A549 (cell line): ENCODE measurements around the gene DCAF8. TPM values are rescaled to one million over a fixed set of nuclear protein-coding genes. Genes with fewer than 3 reads are reported as not detected.

Source experiments
- ATAC-seq, 2 experiments: fragments of 200-7000 bp in 1 of 2; fragments of >200 bp in 1 of 2; cut with Nextera tagmentation in 1 of 2; cut with Tn5 transposase in 1 of 2; 3 replicates each; pipeline versions ENCODE4 v1.8.0 to v1.9.1; 2018 to 2020; ENCODE audit warnings: mild to moderate bottlenecking in 1 of 2, moderate library complexity in 1 of 2
- CTCF ChIA-PET: fragments of 300-600 bp; sonication (Branson Sonifier 250); formaldehyde crosslinking; extraction: SDS; loops from one replicate; lab custom pipeline; 2021; ENCODE audit warnings: antibody characterized with exemption, inconsistent platforms; lab: Yijun Ruan, JAX
- POLR2A ChIA-PET: fragments of 350-600 bp; formaldehyde crosslinking; extraction: SDS; loops from one replicate; lab custom pipeline; 2021; ENCODE audit warnings: antibody characterized with exemption, inconsistent platforms; lab: Yijun Ruan, JAX
- DNase-seq, 2 experiments: peaks; one replicate each; pipeline versions ENCODE4 v3.0.0 to v3.0.0-alpha.2; 2011 to 2016; ENCODE audit warnings: low read depth in 1 of 2, low spot score in 1 of 2
- FAIRE-seq: peaks from 2 replicates; lab custom pipeline; 2011; peaks lifted over from hg19 to GRCh38; lab: Jason Lieb, UNC
- H3K27ac ChIP-seq, 2 experiments: fragments of >200 bp; sonication (Bioruptor Twin); formaldehyde crosslinking; 3 replicates each; pipeline ENCODE4 v1.5.1; 2016 to 2017
- H3K4me1 ChIP-seq: fragments of >200 bp; sonication (Bioruptor Twin); formaldehyde crosslinking; 3 replicates; pipeline ENCODE4 v1.6.1; 2016
- H3K4me2 ChIP-seq: fragments of >200 bp; sonication (Bioruptor Twin); formaldehyde crosslinking; 3 replicates; pipeline ENCODE4 v1.6.1; 2016
- H3K4me3 ChIP-seq: fragments of >200 bp; sonication (Bioruptor Twin); formaldehyde crosslinking; 3 replicates; pipeline ENCODE4 v1.5.1; 2016
- H3K9me3 ChIP-seq: fragments of >200 bp; sonication (Bioruptor Twin); formaldehyde crosslinking; 3 replicates; pipeline ENCODE4 v1.6.1; 2016
- BHLHE40 ChIP-seq: IDR thresholded peaks from 2 replicates; pipeline ENCODE4 v1.6.1; 2012; ENCODE audit warnings: low read depth, low read length, inconsistent platforms
- CBX2 ChIP-seq: fragments of 200-600 bp; sonication (generic); IDR thresholded peaks from 2 replicates; pipeline ENCODE4 v1.6.1; 2016; ENCODE audit warnings: low read depth, mild to moderate bottlenecking, borderline replicate concordance
- CBX8 ChIP-seq: fragments of 200-600 bp; sonication (generic); IDR thresholded peaks from 2 replicates; pipeline ENCODE4 v1.6.1; 2016
- CEBPB ChIP-seq, 2 experiments: fragments of >200 bp in 1 of 2; sonication (Bioruptor Twin) in 1 of 2; formaldehyde crosslinking in 1 of 2; IDR thresholded peaks; 2 replicates each; pipeline ENCODE4 v1.6.1; 2012 to 2016
- CHD2 ChIP-seq: fragments of 150-350 bp; IDR thresholded peaks from 2 replicates; pipeline ENCODE4 v1.6.1; 2014; ENCODE audit warnings: low read length; ENCODE audit not compliant: partially characterized antibody
- FOSL2 ChIP-seq, 2 experiments: fragments of 450-650 bp in 1 of 2; fragments of >200 bp in 1 of 2; sonication (Bioruptor Twin) in 1 of 2; formaldehyde crosslinking; IDR thresholded peaks; 2 replicates each; pipeline versions ENCODE4 v1.5.0 to v1.6.1; 2016 to 2020; ENCODE audit warnings: mild to moderate bottlenecking in 1 of 2, moderate library complexity in 1 of 2
- FOXS1 ChIP-seq: fragments of 250-450 bp; sonication (Bioruptor Pico); IDR thresholded peaks from 2 replicates; pipeline ENCODE4 v1.5.0; 2020; ENCODE audit warnings: mild to moderate bottlenecking, moderate library complexity
- HOXA7 ChIP-seq: fragments of 250-450 bp; sonication (Bioruptor Pico); IDR thresholded peaks from 2 replicates; pipeline ENCODE4 v1.5.0; 2020; ENCODE audit warnings: mild to moderate bottlenecking, moderate library complexity
- HOXB5 ChIP-seq: fragments of 250-450 bp; sonication (Bioruptor Pico); IDR thresholded peaks from 2 replicates; pipeline ENCODE4 v1.5.0; 2020; ENCODE audit warnings: mild to moderate bottlenecking, moderate library complexity
- JUN ChIP-seq, 2 experiments: fragments of >200 bp; sonication (Bioruptor Twin); formaldehyde crosslinking; IDR thresholded peaks; 2 replicates in 1 of 2; 3 replicates in 1 of 2; pipeline ENCODE4 v1.6.1; 2016 to 2017
- KDM1A ChIP-seq: fragments of 200-600 bp; sonication (generic); IDR thresholded peaks from 2 replicates; pipeline ENCODE4 v1.6.1; 2016; ENCODE audit warnings: low read depth, mild to moderate bottlenecking
- KDM5A ChIP-seq: fragments of 200-600 bp; sonication (generic); IDR thresholded peaks from 2 replicates; pipeline ENCODE4 v1.6.1; 2016; ENCODE audit warnings: antibody characterized with exemption, mild to moderate bottlenecking
- MAFK ChIP-seq: fragments of 450-650 bp; IDR thresholded peaks from 2 replicates; pipeline ENCODE4 v1.6.1; 2014; ENCODE audit not compliant: partially characterized antibody
- MYC ChIP-seq: IDR thresholded peaks from 2 replicates; pipeline ENCODE4 v1.6.1; 2012; ENCODE audit warnings: mild to moderate bottlenecking, inconsistent platforms, low read length, improper control_type of control experiment, borderline replicate concordance
- NR3C1 ChIP-seq: fragments of >200 bp; sonication (Bioruptor Twin); formaldehyde crosslinking; IDR thresholded peaks from 3 replicates; pipeline ENCODE4 v1.6.1; 2017
- POLR2A ChIP-seq: IDR thresholded peaks from 2 replicates; pipeline ENCODE4 v1.6.1; 2012; ENCODE audit warnings: mild to moderate bottlenecking, low read length
- RNF2 ChIP-seq: fragments of 200-600 bp; sonication (generic); IDR thresholded peaks from 2 replicates; pipeline ENCODE4 v1.6.1; 2016; ENCODE audit warnings: low read depth, mild to moderate bottlenecking, antibody characterized with exemption, moderate library complexity, borderline replicate concordance
- ZC3H11A ChIP-seq: fragments of 450-650 bp; IDR thresholded peaks from 2 replicates; pipeline ENCODE4 v1.6.1; 2014; ENCODE audit warnings: antibody characterized with exemption, mild to moderate bottlenecking
- ZFP36 ChIP-seq: fragments of 450-650 bp; IDR thresholded peaks from 2 replicates; pipeline ENCODE4 v1.6.1; 2014; ENCODE audit warnings: borderline replicate concordance; ENCODE audit not compliant: partially characterized antibody
- ZSCAN20 ChIP-seq: fragments of 250-450 bp; sonication (Bioruptor Pico); IDR thresholded peaks from 2 replicates; pipeline ENCODE4 v1.8.0; 2022; ENCODE audit warnings: mild to moderate bottlenecking, moderate library complexity
- WGBS: methylation state at CpG from one replicate; pipeline ENCODE4 v1.1.6; 2017; ENCODE audit errors: missing lambda C conversion rate; 5-methylcytosine and 5-hydroxymethylcytosine counted together
- polyA plus RNA-seq, 4 experiments: library from polyadenylated mRNA; depleted of rRNA in 3 of 4; stranded (reverse); fragments of >200 nt; fragmentation: RNase III in 1 of 4; extraction: RNeasy Plus Mini Kit Qiagen cat#74134 plus additional on column Dnase treatment in 1 of 4; gene quantifications; 2 replicates in 3 of 4; 3 replicates in 1 of 4; pipeline ENCODE4 v1.2.3, GENCODE V29; 2011 to 2017
- TF ChIP-seq, protein P1 (sequence below): IDR thresholded peaks from 2 replicates; pipeline ENCODE4 v1.6.1; 2012
- TF ChIP-seq, protein P2 (sequence below): fragments of >200 bp; sonication (Bioruptor Twin); formaldehyde crosslinking; IDR thresholded peaks from 2 replicates; pipeline ENCODE4 v1.6.1; 2016
- TF ChIP-seq, protein P3 (sequence below): IDR thresholded peaks from 2 replicates; pipeline ENCODE4 v1.6.1; 2012; ENCODE audit warnings: low read depth, borderline replicate concordance
- TF ChIP-seq, protein P4 (sequence below): fragments of 200-600 bp; sonication (generic); IDR thresholded peaks from 2 replicates; pipeline ENCODE4 v1.6.1; 2016; ENCODE audit warnings: antibody characterized with exemption, mild to moderate bottlenecking, moderate library complexity
- TF ChIP-seq, protein P5 (sequence below): fragments of 250-450 bp; sonication (Bioruptor Pico); IDR thresholded peaks from 2 replicates; pipeline ENCODE4 v1.5.0; 2021; ENCODE audit warnings: mild to moderate bottlenecking, moderate library complexity, borderline replicate concordance
- TF ChIP-seq, protein P6 (sequence below): fragments of 150-350 bp; IDR thresholded peaks from 2 replicates; pipeline ENCODE4 v1.6.1; 2014; ENCODE audit warnings: low read depth, mild to moderate bottlenecking, low read length
- TF ChIP-seq, protein P7 (sequence below): fragments of 450-650 bp; IDR thresholded peaks from 2 replicates; pipeline ENCODE4 v1.6.1; 2014; ENCODE audit warnings: antibody characterized with exemption

Gene DCAF8
- polyA plus RNA-seq, 2 of the 4 experiments (the other 2 are of a cell fraction), result 69.8 to 113 TPM

DNA sequence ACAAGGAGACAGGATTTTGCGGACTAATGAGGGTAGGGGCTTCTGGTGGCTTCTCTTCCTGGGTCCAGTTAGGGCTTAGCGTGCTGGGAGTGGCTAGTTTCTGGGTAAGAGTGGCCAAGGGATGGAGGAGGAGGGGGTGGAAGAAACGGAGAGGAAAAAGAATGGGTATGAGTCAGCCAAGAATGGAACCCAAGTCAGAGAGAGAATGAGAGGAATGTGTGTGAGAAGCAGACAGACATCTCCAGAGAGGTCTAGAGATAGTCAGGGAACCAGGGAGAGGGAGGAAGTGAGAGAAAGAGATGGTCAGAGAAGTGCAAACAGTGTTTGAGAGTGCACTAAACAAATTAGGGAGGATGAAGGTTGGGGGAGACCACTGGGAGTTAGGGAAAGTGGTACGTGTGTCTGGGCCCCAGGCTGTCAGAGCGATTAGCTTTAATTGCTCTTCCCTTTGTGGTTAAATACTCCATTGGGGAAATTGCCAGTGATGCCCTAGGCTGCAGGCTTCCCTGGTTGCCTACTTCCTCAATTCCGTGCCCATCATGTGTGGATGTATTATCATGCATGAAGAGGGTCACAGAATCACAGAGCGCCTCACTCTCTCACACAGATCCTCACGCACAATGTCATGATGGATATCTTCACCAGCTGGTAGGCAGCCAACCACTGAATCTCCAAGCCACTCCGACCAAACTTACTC lies 55.8 kb downstream of the DCAF8 start:
- FAIRE-seq (no peak), DNase-seq (peak; percentile 50 to 71), ATAC-seq (peak; percentile 40 to 69)
- H3K4me2 ChIP-seq, result peak overlapping the region; percentile 98
- 65% methylated on average over 9 of the region's 9 CpGs for WGBS
- ChIA-PET CTCF (interaction anchor here (1.1 to 7.6 kb wide), 7 partner anchors 7 to 105 kb away, joined by 4 to 86 read pairs (median 27); partner anchors contain the start of gene CASQ1), POLR2A (no interaction called here)
- peaks cover 45% of the 10 kb centered on the region for H3K4me1 ChIP-seq
- H3K9me3 ChIP-seq, result no peaks in the 10 kb centered on the region
- H3K4me3 ChIP-seq, result peak overlapping the region; percentile 88
- TF ChIP-seq FOSL2 (IDR thresholded peaks at IDR 0.05) (no peak), FOSL2 (CRISPR knock-in tag; IDR thresholded peaks at IDR 0.05) (peak; percentile 63), HOXB5 (CRISPR knock-in tag) (no peak), RNF2 (no peak), ZSCAN20 (CRISPR knock-in tag) (no peak), POLR2A (no peak), NR3C1 (no peak)
- TF ChIP-seq, protein P1, sequence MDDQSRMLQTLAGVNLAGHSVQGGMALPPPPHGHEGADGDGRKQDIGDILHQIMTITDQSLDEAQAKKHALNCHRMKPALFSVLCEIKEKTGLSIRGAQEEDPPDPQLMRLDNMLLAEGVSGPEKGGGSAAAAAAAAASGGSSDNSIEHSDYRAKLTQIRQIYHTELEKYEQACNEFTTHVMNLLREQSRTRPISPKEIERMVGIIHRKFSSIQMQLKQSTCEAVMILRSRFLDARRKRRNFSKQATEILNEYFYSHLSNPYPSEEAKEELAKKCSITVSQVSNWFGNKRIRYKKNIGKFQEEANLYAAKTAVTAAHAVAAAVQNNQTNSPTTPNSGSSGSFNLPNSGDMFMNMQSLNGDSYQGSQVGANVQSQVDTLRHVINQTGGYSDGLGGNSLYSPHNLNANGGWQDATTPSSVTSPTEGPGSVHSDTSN, result no peak
- TF ChIP-seq, protein P2, sequence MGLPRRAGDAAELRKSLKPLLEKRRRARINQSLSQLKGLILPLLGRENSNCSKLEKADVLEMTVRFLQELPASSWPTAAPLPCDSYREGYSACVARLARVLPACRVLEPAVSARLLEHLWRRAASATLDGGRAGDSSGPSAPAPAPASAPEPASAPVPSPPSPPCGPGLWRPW, result no peak
- peak overlapping the region; percentile 89 to 96 for H3K27ac ChIP-seq

DNA sequence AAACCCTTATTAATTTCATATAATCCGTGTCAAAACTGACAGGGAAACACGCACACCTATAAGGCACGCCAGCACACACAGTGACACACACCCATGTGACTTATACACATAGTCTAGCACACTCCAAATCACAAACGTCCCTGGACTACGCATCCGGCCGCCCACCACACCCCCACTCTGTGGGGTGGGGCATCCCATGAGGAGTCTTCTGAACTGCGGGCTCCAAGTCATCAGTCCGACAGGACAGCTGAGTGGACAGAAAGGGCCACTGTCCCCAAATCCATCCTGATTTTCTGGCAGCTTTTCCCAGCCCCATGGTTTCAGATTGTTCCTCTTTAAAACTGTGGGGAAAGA lies 56.3 kb downstream of the DCAF8 start:
- POLR2A ChIA-PET, result no interaction called here
- DNase-seq (peak; percentile 48 to 66), FAIRE-seq (no peak), ATAC-seq (peak; percentile 68 to 76)
- Histone ChIP-seq H3K9me3 (no peaks in the 10 kb centered on the region), H3K4me3 (peak overlapping the region; percentile 88), H3K4me1 (peaks cover 45% of the 10 kb centered on the region), H3K4me2 (peak overlapping the region; percentile 98), H3K27ac (peak overlapping the region; percentile 89 to 96)
- WGBS, result 2% methylated on average over 9 of the region's 9 CpGs
- CTCF ChIA-PET, result interaction anchor here (1.1 to 7.6 kb wide), 5 partner anchors 10 to 104 kb away, joined by 4 to 86 read pairs (median 43); partner anchors contain the start of gene CASQ1
- TF ChIP-seq ZFP36 (no peak), BHLHE40 (0 out of 2 replicates have a peak, but pooled peaks have one; percentile 3), CHD2 (no peak), HOXA7 (CRISPR knock-in tag) (no peak), CBX8 (no peak), KDM5A (no peak), MAFK (peak; percentile 59), FOXS1 (CRISPR knock-in tag) (no peak), ZC3H11A (no peak), KDM1A (no peak), CBX2 (no peak), MYC (0 out of 2 replicates have a peak, but pooled peaks have one; percentile 9), CEBPB (IDR thresholded peaks at IDR 0.05) (no peak), JUN (IDR thresholded peaks at IDR 0.05) (no peak)
- TF ChIP-seq, protein P3, sequence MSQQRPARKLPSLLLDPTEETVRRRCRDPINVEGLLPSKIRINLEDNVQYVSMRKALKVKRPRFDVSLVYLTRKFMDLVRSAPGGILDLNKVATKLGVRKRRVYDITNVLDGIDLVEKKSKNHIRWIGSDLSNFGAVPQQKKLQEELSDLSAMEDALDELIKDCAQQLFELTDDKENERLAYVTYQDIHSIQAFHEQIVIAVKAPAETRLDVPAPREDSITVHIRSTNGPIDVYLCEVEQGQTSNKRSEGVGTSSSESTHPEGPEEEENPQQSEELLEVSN, result no peak
- TF ChIP-seq, protein P4, sequence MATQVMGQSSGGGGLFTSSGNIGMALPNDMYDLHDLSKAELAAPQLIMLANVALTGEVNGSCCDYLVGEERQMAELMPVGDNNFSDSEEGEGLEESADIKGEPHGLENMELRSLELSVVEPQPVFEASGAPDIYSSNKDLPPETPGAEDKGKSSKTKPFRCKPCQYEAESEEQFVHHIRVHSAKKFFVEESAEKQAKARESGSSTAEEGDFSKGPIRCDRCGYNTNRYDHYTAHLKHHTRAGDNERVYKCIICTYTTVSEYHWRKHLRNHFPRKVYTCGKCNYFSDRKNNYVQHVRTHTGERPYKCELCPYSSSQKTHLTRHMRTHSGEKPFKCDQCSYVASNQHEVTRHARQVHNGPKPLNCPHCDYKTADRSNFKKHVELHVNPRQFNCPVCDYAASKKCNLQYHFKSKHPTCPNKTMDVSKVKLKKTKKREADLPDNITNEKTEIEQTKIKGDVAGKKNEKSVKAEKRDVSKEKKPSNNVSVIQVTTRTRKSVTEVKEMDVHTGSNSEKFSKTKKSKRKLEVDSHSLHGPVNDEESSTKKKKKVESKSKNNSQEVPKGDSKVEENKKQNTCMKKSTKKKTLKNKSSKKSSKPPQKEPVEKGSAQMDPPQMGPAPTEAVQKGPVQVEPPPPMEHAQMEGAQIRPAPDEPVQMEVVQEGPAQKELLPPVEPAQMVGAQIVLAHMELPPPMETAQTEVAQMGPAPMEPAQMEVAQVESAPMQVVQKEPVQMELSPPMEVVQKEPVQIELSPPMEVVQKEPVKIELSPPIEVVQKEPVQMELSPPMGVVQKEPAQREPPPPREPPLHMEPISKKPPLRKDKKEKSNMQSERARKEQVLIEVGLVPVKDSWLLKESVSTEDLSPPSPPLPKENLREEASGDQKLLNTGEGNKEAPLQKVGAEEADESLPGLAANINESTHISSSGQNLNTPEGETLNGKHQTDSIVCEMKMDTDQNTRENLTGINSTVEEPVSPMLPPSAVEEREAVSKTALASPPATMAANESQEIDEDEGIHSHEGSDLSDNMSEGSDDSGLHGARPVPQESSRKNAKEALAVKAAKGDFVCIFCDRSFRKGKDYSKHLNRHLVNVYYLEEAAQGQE, result no peak
- TF ChIP-seq, protein P2, result no peak
- TF ChIP-seq, protein P5, sequence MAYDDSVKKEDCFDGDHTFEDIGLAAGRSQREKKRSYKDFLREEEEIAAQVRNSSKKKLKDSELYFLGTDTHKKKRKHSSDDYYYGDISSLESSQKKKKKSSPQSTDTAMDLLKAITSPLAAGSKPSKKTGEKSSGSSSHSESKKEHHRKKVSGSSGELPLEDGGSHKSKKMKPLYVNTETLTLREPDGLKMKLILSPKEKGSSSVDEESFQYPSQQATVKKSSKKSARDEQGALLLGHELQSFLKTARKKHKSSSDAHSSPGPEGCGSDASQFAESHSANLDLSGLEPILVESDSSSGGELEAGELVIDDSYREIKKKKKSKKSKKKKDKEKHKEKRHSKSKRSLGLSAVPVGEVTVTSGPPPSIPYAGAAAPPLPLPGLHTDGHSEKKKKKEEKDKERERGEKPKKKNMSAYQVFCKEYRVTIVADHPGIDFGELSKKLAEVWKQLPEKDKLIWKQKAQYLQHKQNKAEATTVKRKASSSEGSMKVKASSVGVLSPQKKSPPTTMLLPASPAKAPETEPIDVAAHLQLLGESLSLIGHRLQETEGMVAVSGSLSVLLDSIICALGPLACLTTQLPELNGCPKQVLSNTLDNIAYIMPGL, result no peak
- TF ChIP-seq, protein P6, sequence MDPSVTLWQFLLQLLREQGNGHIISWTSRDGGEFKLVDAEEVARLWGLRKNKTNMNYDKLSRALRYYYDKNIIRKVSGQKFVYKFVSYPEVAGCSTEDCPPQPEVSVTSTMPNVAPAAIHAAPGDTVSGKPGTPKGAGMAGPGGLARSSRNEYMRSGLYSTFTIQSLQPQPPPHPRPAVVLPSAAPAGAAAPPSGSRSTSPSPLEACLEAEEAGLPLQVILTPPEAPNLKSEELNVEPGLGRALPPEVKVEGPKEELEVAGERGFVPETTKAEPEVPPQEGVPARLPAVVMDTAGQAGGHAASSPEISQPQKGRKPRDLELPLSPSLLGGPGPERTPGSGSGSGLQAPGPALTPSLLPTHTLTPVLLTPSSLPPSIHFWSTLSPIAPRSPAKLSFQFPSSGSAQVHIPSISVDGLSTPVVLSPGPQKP, result no peak
- TF ChIP-seq, protein P7, sequence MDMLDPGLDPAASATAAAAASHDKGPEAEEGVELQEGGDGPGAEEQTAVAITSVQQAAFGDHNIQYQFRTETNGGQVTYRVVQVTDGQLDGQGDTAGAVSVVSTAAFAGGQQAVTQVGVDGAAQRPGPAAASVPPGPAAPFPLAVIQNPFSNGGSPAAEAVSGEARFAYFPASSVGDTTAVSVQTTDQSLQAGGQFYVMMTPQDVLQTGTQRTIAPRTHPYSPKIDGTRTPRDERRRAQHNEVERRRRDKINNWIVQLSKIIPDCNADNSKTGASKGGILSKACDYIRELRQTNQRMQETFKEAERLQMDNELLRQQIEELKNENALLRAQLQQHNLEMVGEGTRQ, result no peak
